ENCODE measurements around the gene ALPL.

- TF ChIP-seq, protein P1, sequence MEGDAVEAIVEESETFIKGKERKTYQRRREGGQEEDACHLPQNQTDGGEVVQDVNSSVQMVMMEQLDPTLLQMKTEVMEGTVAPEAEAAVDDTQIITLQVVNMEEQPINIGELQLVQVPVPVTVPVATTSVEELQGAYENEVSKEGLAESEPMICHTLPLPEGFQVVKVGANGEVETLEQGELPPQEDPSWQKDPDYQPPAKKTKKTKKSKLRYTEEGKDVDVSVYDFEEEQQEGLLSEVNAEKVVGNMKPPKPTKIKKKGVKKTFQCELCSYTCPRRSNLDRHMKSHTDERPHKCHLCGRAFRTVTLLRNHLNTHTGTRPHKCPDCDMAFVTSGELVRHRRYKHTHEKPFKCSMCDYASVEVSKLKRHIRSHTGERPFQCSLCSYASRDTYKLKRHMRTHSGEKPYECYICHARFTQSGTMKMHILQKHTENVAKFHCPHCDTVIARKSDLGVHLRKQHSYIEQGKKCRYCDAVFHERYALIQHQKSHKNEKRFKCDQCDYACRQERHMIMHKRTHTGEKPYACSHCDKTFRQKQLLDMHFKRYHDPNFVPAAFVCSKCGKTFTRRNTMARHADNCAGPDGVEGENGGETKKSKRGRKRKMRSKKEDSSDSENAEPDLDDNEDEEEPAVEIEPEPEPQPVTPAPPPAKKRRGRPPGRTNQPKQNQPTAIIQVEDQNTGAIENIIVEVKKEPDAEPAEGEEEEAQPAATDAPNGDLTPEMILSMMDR (conservative IDR thresholded peaks at IDR 0.05; ENCODE audit: low read depth, low read length) = no peak
- TF ChIP-seq EZH2 (IDR thresholded peaks at IDR 0.05; ENCODE audit: borderline replicate concordance, low read depth, low read length, poor library complexity, severe bottlenecking) = no peak
Measured at GRCh38 chr1:21532992-21533534, 23.8 kb downstream of the ALPL start.
